CD4-positive, alpha-beta T cell treated with Interleukin-4 for 1 hour (primary cell): Measurements from ENCODE around the gene NOG.

Experiments
- DNase-seq, 2 donors: peaks; one replicate each; pipeline ENCODE4 v3.0.0-alpha.2; 2020 to 2022

NOG gene

DNA sequence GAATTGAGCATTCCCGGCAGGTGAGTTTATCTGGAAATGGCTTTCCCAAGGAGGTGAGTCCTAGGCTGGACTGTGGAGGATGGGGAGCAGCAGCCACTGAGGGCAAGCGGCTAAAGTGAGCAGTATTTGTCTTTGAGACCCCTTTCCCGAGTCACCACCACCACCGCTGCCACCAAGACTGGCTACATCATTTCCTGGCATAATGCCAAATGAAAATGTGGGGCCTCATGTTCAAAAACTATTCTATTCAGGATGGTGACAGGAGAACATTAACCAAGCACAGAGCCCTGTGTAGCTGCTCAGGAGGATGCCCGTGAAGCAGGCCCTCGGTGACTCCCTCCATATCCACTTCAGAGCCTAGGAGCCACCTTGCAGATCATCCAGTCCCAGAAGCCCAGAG lies 46.0 kb downstream of the NOG start:
- DNase-seq: no peak

DNA sequence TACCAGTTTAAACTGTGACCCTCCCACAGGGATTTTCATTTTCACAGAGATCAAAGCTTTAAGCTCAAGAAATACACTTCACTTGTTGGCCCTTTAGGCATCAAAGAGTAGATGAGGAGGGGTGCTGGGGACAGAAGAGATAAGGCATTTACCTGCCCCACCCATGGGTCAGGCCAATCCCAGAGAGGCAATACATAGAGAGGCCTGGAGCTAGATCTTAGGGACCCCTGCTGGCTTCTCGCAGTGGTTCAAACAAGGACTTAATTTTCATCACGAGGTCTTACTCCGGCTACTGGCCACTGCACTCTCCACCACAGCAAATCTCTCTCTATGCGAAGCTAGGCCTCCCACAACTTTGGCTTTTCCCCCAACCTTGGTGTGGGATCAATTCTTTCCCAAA lies 46.6 kb downstream of the NOG start:
- no peak for DNase-seq

- DNase-seq: no peak
Measured at GRCh38 chr17:56641373-56641772, 47.9 kb downstream of the NOG start.

GRCh38 chr17:56641894-56642293 lies 48.4 kb downstream of the NOG start:
- no peak for DNase-seq

DNA sequence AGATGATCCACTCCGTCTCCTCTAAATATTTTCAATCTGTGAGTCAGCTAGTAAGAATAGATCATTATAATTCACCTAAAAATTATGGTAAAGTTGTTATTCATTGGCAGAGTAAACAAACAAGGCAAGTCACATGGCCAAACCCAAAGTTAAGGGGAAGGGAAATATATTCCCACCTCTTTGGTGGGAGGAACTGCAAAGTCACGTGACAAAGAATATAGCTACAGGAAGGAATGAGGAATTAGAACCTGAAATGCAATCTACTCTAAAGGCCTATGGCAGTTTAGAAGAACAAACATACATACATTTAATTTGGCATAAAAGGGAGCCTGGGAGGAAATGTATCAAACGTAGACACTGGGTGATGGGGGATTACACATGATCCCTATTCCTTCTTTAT lies 48.9 kb downstream of the NOG start:
- no peak for DNase-seq
